ENCODE measurements around the gene LENG9.

LENG9 gene

DNA sequence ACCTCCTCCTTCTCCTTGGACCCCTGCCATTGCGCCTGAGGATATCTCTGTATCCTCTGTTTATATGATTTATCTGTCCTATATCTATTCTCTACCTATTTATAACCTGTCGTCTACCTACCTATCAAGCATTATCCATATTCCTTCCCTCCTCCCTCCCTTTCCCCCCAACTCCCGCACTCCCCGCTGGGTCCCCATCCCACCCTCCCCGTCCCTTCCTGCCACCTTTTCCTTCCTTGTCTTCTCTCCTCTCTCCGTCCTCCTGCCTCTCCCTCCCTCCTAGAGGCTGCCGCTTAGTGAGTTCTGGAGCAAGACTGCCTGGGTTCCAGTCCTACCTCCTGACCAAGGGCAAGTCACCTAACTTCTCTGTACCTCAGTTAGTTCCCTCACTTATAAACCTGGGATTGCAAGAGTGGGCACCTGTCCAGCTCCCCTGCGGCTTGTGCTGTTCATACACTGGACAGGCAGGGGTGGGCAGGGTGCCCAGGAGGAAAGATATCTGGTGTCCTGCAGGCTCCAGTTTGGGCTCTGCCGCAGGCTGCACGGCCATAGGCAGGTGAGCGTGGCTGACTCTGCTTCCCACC is 32.2 kb downstream of the LENG9 start:
- Histone ChIP-seq H3K27me3 (replicated peaks; ENCODE audit: insufficient read depth, low read length) (peaks cover 36% of the 10 kb centered on the region), H3K79me2 (ENCODE audit: low read length) (no peaks in the 10 kb centered on the region), H3K4me2 (ENCODE audit: low read depth, low read length) (no peak overlapping the region), H3K27ac (ENCODE audit: low read length) (no peak overlapping the region), H3K4me3 (ENCODE audit: low read length) (no peak overlapping the region), H4K20me1 (ENCODE audit: insufficient read depth, low read length) (no peaks in the 10 kb centered on the region), H3K9me3 (replicated peaks; ENCODE audit: insufficient read depth, low read length) (no peaks in the 10 kb centered on the region), H3F3A (ENCODE audit: insufficient read depth, low read length) (no peaks in the 10 kb centered on the region), H3K9me2 (replicated peaks; ENCODE audit: insufficient read depth, low read length) (no peaks in the 10 kb centered on the region), H3K36me3 (replicated peaks; ENCODE audit: insufficient read depth, low read length) (no peaks in the 10 kb centered on the region), H3K9ac (ENCODE audit: low read length) (no peak overlapping the region), H2AFZ (ENCODE audit: low read length) (no peak overlapping the region), H3K4me1 (ENCODE audit: low read length) (no peaks in the 10 kb centered on the region)
- no peak for DNase-seq
- TF ChIP-seq, protein P1, sequence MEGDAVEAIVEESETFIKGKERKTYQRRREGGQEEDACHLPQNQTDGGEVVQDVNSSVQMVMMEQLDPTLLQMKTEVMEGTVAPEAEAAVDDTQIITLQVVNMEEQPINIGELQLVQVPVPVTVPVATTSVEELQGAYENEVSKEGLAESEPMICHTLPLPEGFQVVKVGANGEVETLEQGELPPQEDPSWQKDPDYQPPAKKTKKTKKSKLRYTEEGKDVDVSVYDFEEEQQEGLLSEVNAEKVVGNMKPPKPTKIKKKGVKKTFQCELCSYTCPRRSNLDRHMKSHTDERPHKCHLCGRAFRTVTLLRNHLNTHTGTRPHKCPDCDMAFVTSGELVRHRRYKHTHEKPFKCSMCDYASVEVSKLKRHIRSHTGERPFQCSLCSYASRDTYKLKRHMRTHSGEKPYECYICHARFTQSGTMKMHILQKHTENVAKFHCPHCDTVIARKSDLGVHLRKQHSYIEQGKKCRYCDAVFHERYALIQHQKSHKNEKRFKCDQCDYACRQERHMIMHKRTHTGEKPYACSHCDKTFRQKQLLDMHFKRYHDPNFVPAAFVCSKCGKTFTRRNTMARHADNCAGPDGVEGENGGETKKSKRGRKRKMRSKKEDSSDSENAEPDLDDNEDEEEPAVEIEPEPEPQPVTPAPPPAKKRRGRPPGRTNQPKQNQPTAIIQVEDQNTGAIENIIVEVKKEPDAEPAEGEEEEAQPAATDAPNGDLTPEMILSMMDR (IDR thresholded peaks at IDR 0.05; ENCODE audit: low read length) = no peak
- TF ChIP-seq EZH2phosphoT487 (IDR thresholded peaks at IDR 0.05; ENCODE audit: low read length) = no peak
- no peak for TF ChIP-seq EZH2 (optimal IDR thresholded peaks at IDR 0.05; ENCODE audit: low read depth, low read length)

DNA sequence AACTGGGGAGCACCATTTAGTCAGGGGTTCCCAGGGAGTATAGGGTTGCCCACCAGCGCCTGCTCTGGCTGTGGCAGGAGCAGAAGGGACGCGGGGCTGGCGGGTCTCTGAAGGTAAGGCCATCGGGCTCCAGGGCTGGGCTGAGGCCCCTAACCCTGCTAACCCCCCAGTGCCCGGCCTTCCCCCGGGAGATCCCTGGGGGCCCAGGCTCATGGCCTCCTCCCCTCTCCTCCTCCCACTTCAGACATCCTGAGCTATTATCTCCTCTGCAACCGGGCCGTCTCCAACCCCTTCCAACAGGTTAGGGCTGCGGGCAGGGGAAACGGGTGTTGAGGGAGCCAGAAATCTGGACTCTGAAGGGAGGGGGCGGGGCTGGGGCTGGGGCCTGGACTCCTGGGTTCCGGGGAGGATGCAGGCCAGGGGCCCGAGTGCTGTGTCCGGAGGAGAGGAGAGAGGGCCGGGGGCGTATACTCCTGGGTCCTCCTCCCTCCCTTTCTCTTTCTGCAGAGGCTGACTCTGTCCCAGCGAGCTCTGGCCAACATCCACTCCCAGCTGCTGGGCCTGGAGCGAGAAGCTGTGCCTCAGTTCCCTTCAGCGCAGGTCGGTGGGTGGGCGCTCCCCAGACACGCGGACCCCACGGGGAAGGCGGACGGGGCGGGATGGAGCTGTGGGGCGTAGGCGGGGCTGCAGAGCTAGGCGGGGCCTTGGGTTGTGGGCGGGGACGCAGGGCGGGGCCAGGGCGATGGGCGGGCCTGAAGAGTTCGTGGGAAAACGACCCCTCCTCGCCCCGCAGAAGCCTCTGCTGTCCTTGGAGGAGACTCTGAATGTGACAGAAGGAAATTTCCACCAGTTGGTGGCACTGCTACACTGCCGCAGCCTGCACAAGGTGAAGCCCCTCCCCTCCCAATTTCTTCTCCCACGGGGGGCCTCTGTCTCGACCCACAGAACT is 33.0 kb downstream of the LENG9 start:
- H3K4me1 ChIP-seq (ENCODE audit: low read length) = no peaks in the 10 kb centered on the region
- no peak overlapping the region for H3K27ac ChIP-seq (ENCODE audit: low read length)
- H3K27me3 ChIP-seq (replicated peaks; ENCODE audit: insufficient read depth, low read length) = peaks cover 44% of the 10 kb centered on the region
- H4K20me1 ChIP-seq (ENCODE audit: insufficient read depth, low read length) = no peaks in the 10 kb centered on the region
- H3K79me2 ChIP-seq (ENCODE audit: low read length) = no peaks in the 10 kb centered on the region
- no peak overlapping the region for H3K4me3 ChIP-seq (ENCODE audit: low read length)
- no peaks in the 10 kb centered on the region for H3K9me3 ChIP-seq (replicated peaks; ENCODE audit: insufficient read depth, low read length)
- H3K4me2 ChIP-seq (ENCODE audit: low read depth, low read length) = no peak overlapping the region
- no peaks in the 10 kb centered on the region for H3K36me3 ChIP-seq (replicated peaks; ENCODE audit: insufficient read depth, low read length)
- no peak overlapping the region for H3K9ac ChIP-seq (ENCODE audit: low read length)
- H3F3A ChIP-seq (ENCODE audit: insufficient read depth, low read length) = no peaks in the 10 kb centered on the region
- DNase-seq = no peak
- H2AFZ ChIP-seq (ENCODE audit: low read length) = no peak overlapping the region
- TF ChIP-seq EZH2 (optimal IDR thresholded peaks at IDR 0.05; ENCODE audit: low read depth, low read length) (no peak), EZH2phosphoT487 (IDR thresholded peaks at IDR 0.05; ENCODE audit: low read length) (no peak)
- TF ChIP-seq, protein P1 (IDR thresholded peaks at IDR 0.05; ENCODE audit: low read length) = no peak
- H3K9me2 ChIP-seq (replicated peaks; ENCODE audit: insufficient read depth, low read length) = no peaks in the 10 kb centered on the region

DNA sequence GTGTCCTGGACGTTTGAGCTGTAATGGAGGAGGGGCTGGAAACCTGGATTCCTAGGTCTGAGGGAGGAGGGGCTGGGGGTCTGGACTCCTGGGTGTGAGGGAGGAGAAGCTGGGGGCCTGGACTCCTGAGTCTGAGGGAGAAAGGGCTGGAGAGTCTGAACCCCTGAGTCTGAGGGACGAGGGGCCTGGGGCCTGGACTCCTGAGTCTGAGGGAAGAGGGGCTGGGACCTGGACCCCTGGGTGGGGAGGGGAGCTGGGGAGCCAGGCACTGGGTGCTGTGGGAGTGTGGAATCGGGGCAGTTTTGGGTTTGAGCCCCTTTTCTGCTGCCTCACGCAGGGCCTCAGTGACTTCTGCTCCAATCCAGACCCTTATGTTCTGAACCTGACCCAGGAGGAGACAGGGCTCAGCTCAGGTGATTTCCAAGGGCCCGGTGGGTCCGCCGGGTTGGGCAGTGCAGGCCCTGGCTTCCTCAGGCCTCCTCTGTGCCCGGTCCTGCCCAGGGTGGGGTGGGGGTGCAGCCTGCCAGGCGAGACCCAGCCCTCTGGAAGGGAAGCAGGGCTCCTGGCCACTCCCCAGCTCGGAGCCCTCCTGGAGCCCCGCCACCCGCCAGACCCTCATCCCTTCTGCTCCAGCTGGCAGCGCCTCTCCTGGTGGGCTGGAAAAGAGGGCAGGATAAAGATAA is 33.9 kb downstream of the LENG9 start:
- Histone ChIP-seq H3F3A (ENCODE audit: insufficient read depth, low read length) (no peaks in the 10 kb centered on the region), H3K9me2 (replicated peaks; ENCODE audit: insufficient read depth, low read length) (no peaks in the 10 kb centered on the region), H2AFZ (ENCODE audit: low read length) (no peak overlapping the region), H3K9ac (ENCODE audit: low read length) (no peak overlapping the region), H3K9me3 (replicated peaks; ENCODE audit: insufficient read depth, low read length) (no peaks in the 10 kb centered on the region), H3K36me3 (replicated peaks; ENCODE audit: insufficient read depth, low read length) (no peaks in the 10 kb centered on the region), H3K4me3 (ENCODE audit: low read length) (no peak overlapping the region), H4K20me1 (ENCODE audit: insufficient read depth, low read length) (no peaks in the 10 kb centered on the region), H3K79me2 (ENCODE audit: low read length) (no peaks in the 10 kb centered on the region), H3K27me3 (replicated peaks; ENCODE audit: insufficient read depth, low read length) (peaks cover 53% of the 10 kb centered on the region), H3K4me1 (ENCODE audit: low read length) (no peaks in the 10 kb centered on the region), H3K27ac (ENCODE audit: low read length) (no peak overlapping the region), H3K4me2 (ENCODE audit: low read depth, low read length) (no peak overlapping the region)
- DNase-seq = no peak
- TF ChIP-seq, protein P1 (IDR thresholded peaks at IDR 0.05; ENCODE audit: low read length) = no peak
- no peak for TF ChIP-seq EZH2 (optimal IDR thresholded peaks at IDR 0.05; ENCODE audit: low read depth, low read length)
- no peak for TF ChIP-seq EZH2phosphoT487 (IDR thresholded peaks at IDR 0.05; ENCODE audit: low read length)

All from MM.1S (cell line).